Ecto neural progenitor cell (in vitro differentiated cells): ENCODE data around the gene FAM20B.

ENCODE experiments used
- DNase-seq: peaks from one replicate; pipeline ENCODE4 v3.0.0-alpha.2; 2018; ENCODE audit warnings: low spot score

The FAM20B gene

GRCh38 chr1:179092896-179093461, 67.3 kb downstream of the FAM20B start:
- DNase-seq: no peak

GRCh38 chr1:179094818-179095217, 69.1 kb downstream of the FAM20B start:
- no peak for DNase-seq

- no peak for DNase-seq
These were observed 69.7 kb downstream of the FAM20B start for GRCh38 chr1:179095377-179095776.

GRCh38 chr1:179095924-179096323, 70.2 kb downstream of the FAM20B start:
- no peak for DNase-seq

GRCh38 chr1:179099891-179100290, 74.2 kb downstream of the FAM20B start:
- DNase-seq: no peak

GRCh38 chr1:179101566-179101965, 75.9 kb downstream of the FAM20B start:
- DNase-seq: no peak

- DNase-seq: no peak
These were observed 78.3 kb downstream of the FAM20B start for GRCh38 chr1:179103999-179104398.

- no peak for DNase-seq
These were observed 79.0 kb downstream of the FAM20B start for GRCh38 chr1:179104611-179105250.

GRCh38 chr1:179105393-179105792, 79.7 kb downstream of the FAM20B start:
- DNase-seq: no peak

GRCh38 chr1:179107706-179108629, 82.3 kb downstream of the FAM20B start:
- DNase-seq: no peak

GRCh38 chr1:179108644-179109043, 83.0 kb downstream of the FAM20B start:
- no peak for DNase-seq

- DNase-seq: no peak
These were observed 89.5 kb downstream of the FAM20B start for GRCh38 chr1:179115181-179115580.

- no peak for DNase-seq
These were observed 93.8 kb downstream of the FAM20B start for GRCh38 chr1:179119513-179119912.

GRCh38 chr1:179120736-179121135, 95.0 kb downstream of the FAM20B start:
- DNase-seq: no peak

- DNase-seq: no peak
These were observed 95.7 kb downstream of the FAM20B start for GRCh38 chr1:179121159-179121938.

- no peak for DNase-seq
These were observed 99.2 kb downstream of the FAM20B start for GRCh38 chr1:179124873-179125272.
